Neutrophil (primary cell): ENCODE data around the gene ZNF200.

Source experiments
- H3K27ac ChIP-seq: fragments of 200-600 bp; sonication (generic); 2 replicates; pipeline ENCODE4 v1.5.1; 2016; ENCODE audit warnings: mild to moderate bottlenecking, moderate library complexity
- H3K27me3 ChIP-seq: fragments of 200-600 bp; sonication (generic); 2 replicates; pipeline ENCODE4 v1.6.0; 2016; ENCODE audit warnings: mild to moderate bottlenecking
- H3K36me3 ChIP-seq: fragments of 200-600 bp; sonication (generic); 2 replicates; pipeline ENCODE4 v1.5.1; 2017
- H3K4me1 ChIP-seq, 2 experiments: fragments of 200-600 bp in 1 of 2; sonication (generic) in 1 of 2; 1 replicate in 1 of 2; 2 replicates in 1 of 2; pipeline versions ENCODE4 v1.5.1 to v1.6.1; 2013 to 2016; ENCODE audit warnings: low read depth in 1 of 2, low read length in 1 of 2, mild to moderate bottlenecking in 1 of 2, moderate library complexity in 1 of 2; ENCODE audit not compliant: control insufficient read depth in 1 of 2, insufficient read depth in 1 of 2
- H3K4me3 ChIP-seq, 2 experiments: fragments of 200-600 bp in 1 of 2; sonication (generic) in 1 of 2; 1 replicate in 1 of 2; 2 replicates in 1 of 2; pipeline ENCODE4 v1.5.1; 2013 to 2016; ENCODE audit warnings: low read depth in 1 of 2, low read length in 1 of 2, mild to moderate bottlenecking in 1 of 2, moderate library complexity in 1 of 2
- H3K9me3 ChIP-seq: fragments of 200-600 bp; sonication (generic); 2 replicates; pipeline ENCODE4 v1.5.1; 2016
- CTCF ChIP-seq: fragments of 200-600 bp; sonication (generic); IDR thresholded peaks from 2 replicates; pipeline ENCODE4 v1.5.1; 2016; ENCODE audit warnings: antibody characterized with exemption

The ZNF200 gene

GRCh38 chr16:3189869-3190268 lies 45.1 kb downstream of the ZNF200 start:
- Histone ChIP-seq H3K4me1 (peaks cover 8 to 14% of the 10 kb centered on the region in 2 experiments), H3K9me3 (peaks cover 10% of the 10 kb centered on the region), H3K27me3 (peaks cover 100% of the 10 kb centered on the region), H3K27ac (no peak overlapping the region), H3K4me3 (no peak overlapping the region), H3K36me3 (no peaks in the 10 kb centered on the region)
- no peak for TF ChIP-seq CTCF

- no peak overlapping the region for H3K4me3 ChIP-seq
- peaks cover 8 to 14% of the 10 kb centered on the region in 2 experiments for H3K4me1 ChIP-seq
- H3K27me3 ChIP-seq, result peaks cover 100% of the 10 kb centered on the region
- TF ChIP-seq CTCF, result no peak
- H3K9me3 ChIP-seq, result peaks cover 10% of the 10 kb centered on the region
- no peak overlapping the region for H3K27ac ChIP-seq
- H3K36me3 ChIP-seq, result no peaks in the 10 kb centered on the region
Observed at GRCh38 chr16:3188925-3189825, 45.8 kb downstream of the ZNF200 start.

- peaks cover 100% of the 10 kb centered on the region for H3K27me3 ChIP-seq
- H3K4me3 ChIP-seq, result no peak overlapping the region
- no peak overlapping the region for H3K27ac ChIP-seq
- no peak for TF ChIP-seq CTCF
- no peaks in the 10 kb centered on the region for H3K36me3 ChIP-seq
- H3K9me3 ChIP-seq, result peaks cover 8% of the 10 kb centered on the region
- H3K4me1 ChIP-seq, result peaks cover 11 to 20% of the 10 kb centered on the region in 2 experiments
Observed at GRCh38 chr16:3188675-3188924, 46.4 kb downstream of the ZNF200 start.

- TF ChIP-seq CTCF, result no peak
- peaks cover 17 to 26% of the 10 kb centered on the region in 2 experiments for H3K4me1 ChIP-seq
- H3K36me3 ChIP-seq, result no peaks in the 10 kb centered on the region
- peaks cover 100% of the 10 kb centered on the region for H3K27me3 ChIP-seq
- peaks cover 3% of the 10 kb centered on the region for H3K9me3 ChIP-seq
- H3K4me3 ChIP-seq, result no peak within 1 kb of the TSS
- H3K27ac ChIP-seq, result no peak within 1 kb of the TSS
Observed at GRCh38 chr16:3187798-3188674, 46.9 kb downstream of the ZNF200 start, which contains the start of gene OR1F1. Gene OR1F1 (plus strand): TSS chr16:3188204.

DNA sequence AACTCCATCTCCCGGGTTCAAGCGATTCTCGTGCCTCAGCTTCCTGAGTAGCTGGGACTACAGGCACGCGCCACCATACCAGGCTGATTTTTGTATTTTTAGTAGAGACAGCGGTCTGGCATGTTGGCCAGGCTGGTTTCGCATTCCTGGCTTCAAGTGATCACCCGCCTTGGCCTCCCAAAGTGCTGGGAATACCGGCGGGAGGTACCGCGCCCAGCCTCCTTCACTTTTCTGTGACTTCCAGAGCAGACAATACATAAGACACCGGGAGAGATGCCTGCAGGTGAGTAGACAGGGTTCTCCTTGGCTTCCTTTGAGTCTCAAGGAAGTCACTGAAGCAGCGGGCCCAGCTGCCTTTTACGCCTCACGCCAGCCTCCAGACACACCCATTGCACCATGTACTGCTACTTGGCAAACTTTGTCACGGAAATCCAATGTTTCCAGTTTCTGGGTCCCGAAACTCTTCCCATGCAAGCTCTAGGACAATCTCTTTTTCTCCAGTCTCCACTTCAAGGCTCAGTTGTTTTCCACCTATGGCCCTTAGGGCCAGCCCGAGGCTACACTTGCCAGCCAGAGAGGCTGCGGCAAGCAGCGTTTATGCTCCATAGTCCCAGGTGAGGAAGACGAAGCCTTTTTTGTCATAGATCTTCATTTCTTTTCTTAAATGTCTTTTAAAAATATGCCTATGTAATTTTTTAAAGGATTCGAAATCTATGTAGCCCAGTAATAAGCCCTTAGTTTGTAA lies 47.8 kb downstream of the ZNF200 start:
- Histone ChIP-seq H3K9me3 (no peaks in the 10 kb centered on the region), H3K4me1 (peaks cover 23 to 34% of the 10 kb centered on the region in 2 experiments), H3K27ac (no peak overlapping the region), H3K36me3 (no peaks in the 10 kb centered on the region), H3K27me3 (peaks cover 100% of the 10 kb centered on the region), H3K4me3 (no peak overlapping the region)
- TF ChIP-seq CTCF, result no peak
